C4-2B (cell line): ENCODE results near the gene ESYT2.

Experiments
- CTCF ChIP-seq: fragments of 450-650 bp; conservative IDR thresholded peaks from 2 replicates; pipeline ENCODE4 v1.5.1; 2017; ENCODE audit warnings: mild to moderate bottlenecking
- ZFX ChIP-seq: fragments of 450-650 bp; IDR thresholded peaks from 2 replicates; pipeline ENCODE4 v1.6.1; 2017

DNA sequence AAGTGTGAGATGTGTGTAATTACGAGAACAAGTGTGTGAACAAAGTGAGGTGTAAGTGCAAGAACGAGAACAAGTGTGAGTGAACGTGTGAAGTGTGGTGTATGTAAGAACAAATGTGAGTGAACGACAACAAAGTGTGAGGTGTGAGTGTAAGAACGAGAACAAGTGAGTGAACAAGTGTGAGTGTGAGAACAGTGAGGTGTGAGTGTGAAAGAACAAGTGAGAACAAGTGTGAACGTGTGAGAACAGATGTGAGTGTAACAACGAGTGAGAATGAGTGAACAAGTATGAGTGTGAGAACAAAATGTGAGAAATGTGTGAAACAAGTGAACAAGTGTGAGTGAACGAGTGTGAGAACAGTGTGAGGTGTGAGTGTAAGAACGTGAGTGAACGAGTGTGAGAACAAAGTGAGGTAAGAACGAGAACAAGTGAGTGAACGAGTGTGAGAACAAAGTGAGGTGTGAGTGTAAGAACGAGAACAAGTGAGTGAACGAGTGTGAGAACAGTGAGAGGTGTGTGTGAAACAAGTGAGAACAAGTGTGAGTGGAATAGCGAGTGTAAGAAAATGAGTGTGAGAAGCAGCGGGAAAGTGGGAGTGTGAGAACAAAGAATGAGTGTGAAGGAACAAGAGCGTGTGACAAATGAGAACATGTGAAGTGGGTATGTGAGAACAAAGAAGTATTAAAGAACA lies 47.2 kb downstream of the ESYT2 start:
- TF ChIP-seq CTCF (no peak), ZFX (no peak)
